Jurkat, Clone E6-1 (cell line): ENCODE results near the gene RNF123.

Experiments used
- DNase-seq: peaks from one replicate; pipeline ENCODE4 v3.0.0-alpha.2; 2011; ENCODE audit warnings: low read depth, low spot score
- H3K4me3 ChIP-seq: 2 replicates; pipeline ENCODE4 v1.5.1; 2011; ENCODE audit warnings: mild to moderate bottlenecking, low read length, control low read depth, moderate library complexity

RNF123 gene

GRCh38 chr3:49656541-49657112 is 32.7 kb upstream of the RNF123 start:
- H3K4me3 ChIP-seq, result no peak overlapping the region
- DNase-seq, result no peak

GRCh38 chr3:49657208-49657915 is 32.0 kb upstream of the RNF123 start:
- no peak overlapping the region for H3K4me3 ChIP-seq
- DNase-seq, result no peak

GRCh38 chr3:49658711-49659110 is 30.6 kb upstream of the RNF123 start:
- no peak overlapping the region for H3K4me3 ChIP-seq
- DNase-seq, result no peak

- no peak for DNase-seq
- H3K4me3 ChIP-seq, result no peak overlapping the region
Measured at GRCh38 chr3:49659756-49660155, 29.6 kb upstream of the RNF123 start.

- no peak overlapping the region for H3K4me3 ChIP-seq
- no peak for DNase-seq
Measured at GRCh38 chr3:49661281-49661680, 28.1 kb upstream of the RNF123 start.

- DNase-seq, result no peak
- no peak overlapping the region for H3K4me3 ChIP-seq
Measured at GRCh38 chr3:49662021-49662420, 27.3 kb upstream of the RNF123 start.

- H3K4me3 ChIP-seq, result no peak overlapping the region
- no peak for DNase-seq
Measured at GRCh38 chr3:49662720-49663413, 26.5 kb upstream of the RNF123 start.

GRCh38 chr3:49663831-49664230 is 25.5 kb upstream of the RNF123 start:
- DNase-seq, result no peak
- no peak overlapping the region for H3K4me3 ChIP-seq

GRCh38 chr3:49664300-49664699 is 25.1 kb upstream of the RNF123 start:
- no peak for DNase-seq
- no peak overlapping the region for H3K4me3 ChIP-seq

GRCh38 chr3:49665822-49666519 is 23.4 kb upstream of the RNF123 start:
- DNase-seq, result no peak
- no peak overlapping the region for H3K4me3 ChIP-seq

GRCh38 chr3:49666592-49666991 is 22.8 kb upstream of the RNF123 start:
- H3K4me3 ChIP-seq, result no peak overlapping the region
- DNase-seq, result no peak

GRCh38 chr3:49667701-49668413 is 21.5 kb upstream of the RNF123 start:
- H3K4me3 ChIP-seq, result no peak overlapping the region

GRCh38 chr3:49668414-49668797 is 21.0 kb upstream of the RNF123 start:
- DNase-seq, result no peak
- H3K4me3 ChIP-seq, result no peak overlapping the region

More at GRCh38 chr3:49667701-49668413, 21.5 kb upstream of the RNF123 start:
- DNase-seq, result no peak

- DNase-seq, result no peak
- H3K4me3 ChIP-seq, result no peak overlapping the region
Measured at GRCh38 chr3:49668861-49669260, 20.5 kb upstream of the RNF123 start.

GRCh38 chr3:49669352-49669751 is 20.0 kb upstream of the RNF123 start:
- DNase-seq, result no peak
- H3K4me3 ChIP-seq, result no peak overlapping the region

GRCh38 chr3:49670940-49671290 is 18.4 kb upstream of the RNF123 start:
- no peak for DNase-seq
- no peak overlapping the region for H3K4me3 ChIP-seq

GRCh38 chr3:49671291-49672288 is 17.8 kb upstream of the RNF123 start:
- peak; percentile 63 for DNase-seq
- H3K4me3 ChIP-seq, result no peak overlapping the region

GRCh38 chr3:49673121-49673714 is 16.1 kb upstream of the RNF123 start:
- no peak for DNase-seq
- H3K4me3 ChIP-seq, result peak overlapping the region; percentile 92
